ENCODE measurements around the gene ZSCAN30.

DNA sequence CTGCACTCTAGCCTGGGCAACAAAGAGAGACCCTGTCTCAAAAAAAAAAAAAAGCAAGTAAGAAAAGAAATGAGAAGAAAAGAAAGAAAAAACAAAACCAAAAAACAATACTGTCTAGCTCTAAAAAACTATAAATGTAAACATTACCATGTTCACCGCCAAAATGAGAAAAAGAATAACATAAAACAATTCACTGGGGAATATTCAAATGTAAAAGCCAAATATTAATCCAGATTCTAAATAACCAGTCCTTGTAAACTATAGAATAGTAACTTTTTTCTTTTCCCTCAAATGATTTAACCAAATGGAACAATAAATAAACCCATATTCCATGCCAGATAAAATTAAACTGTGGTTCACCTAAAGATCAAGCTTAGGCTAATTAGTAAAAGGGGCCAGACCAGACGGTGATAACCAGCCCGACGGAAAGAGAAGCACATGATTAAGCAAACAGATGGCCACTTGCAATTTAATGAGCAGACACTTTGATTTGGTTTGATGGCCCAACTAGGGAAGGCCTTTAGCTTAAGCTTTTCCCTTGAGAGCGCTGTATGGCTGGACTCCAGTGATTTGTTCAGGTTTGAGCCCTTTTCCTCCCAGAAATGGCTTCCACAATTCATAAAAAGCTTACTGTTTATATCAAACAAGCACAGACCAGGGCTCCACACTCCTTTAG is 88.6 kb downstream of the ZSCAN30 start:
- TF ChIP-seq, protein P1, sequence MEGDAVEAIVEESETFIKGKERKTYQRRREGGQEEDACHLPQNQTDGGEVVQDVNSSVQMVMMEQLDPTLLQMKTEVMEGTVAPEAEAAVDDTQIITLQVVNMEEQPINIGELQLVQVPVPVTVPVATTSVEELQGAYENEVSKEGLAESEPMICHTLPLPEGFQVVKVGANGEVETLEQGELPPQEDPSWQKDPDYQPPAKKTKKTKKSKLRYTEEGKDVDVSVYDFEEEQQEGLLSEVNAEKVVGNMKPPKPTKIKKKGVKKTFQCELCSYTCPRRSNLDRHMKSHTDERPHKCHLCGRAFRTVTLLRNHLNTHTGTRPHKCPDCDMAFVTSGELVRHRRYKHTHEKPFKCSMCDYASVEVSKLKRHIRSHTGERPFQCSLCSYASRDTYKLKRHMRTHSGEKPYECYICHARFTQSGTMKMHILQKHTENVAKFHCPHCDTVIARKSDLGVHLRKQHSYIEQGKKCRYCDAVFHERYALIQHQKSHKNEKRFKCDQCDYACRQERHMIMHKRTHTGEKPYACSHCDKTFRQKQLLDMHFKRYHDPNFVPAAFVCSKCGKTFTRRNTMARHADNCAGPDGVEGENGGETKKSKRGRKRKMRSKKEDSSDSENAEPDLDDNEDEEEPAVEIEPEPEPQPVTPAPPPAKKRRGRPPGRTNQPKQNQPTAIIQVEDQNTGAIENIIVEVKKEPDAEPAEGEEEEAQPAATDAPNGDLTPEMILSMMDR (conservative IDR thresholded peaks at IDR 0.05 in 1 of 2, IDR thresholded peaks at IDR 0.05 in 1 of 2; ENCODE audit: extremely low read depth in 1 of 2, insufficient read depth in 1 of 2, low read depth in 1 of 2, low read length in 2 of 2) = no peak
- TF ChIP-seq EZH2 (IDR thresholded peaks at IDR 0.05; ENCODE audit: borderline replicate concordance, low read length) = no peak

All from mammary epithelial cell (primary cell).